Measurements from ENCODE around the gene LPXN. TPM values are rescaled to one million over a fixed set of nuclear protein-coding genes. Genes with fewer than 3 reads are reported as not detected.
A peak's percentile ranks its signal among the peaks of the same experiment; 100 is the strongest.

The LPXN gene
- total and polyA plus RNA-seq, 2 experiments from 2014 or later: 2.3 to 3.2 TPM

DNA sequence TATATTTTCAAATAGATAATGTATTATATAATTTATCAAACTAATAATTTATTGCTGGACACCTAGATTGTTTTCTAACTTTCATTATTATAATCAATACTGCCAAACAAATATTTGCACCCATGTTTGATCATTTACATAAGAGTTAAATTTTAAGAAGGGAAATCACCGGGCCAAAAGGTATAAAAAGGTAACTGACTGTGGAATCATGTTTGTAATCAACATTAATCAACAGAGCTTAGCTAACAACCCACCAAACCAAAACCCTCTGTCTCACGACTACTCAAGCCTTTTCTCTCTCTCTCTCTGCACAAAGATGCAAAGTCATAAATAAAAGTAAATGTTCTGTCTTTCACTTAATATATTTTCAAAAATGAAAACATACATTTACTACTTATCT is 14.8 kb downstream of the LPXN start:
- TF ChIP-seq EZH2phosphoT487 (IDR thresholded peaks at IDR 0.05; ENCODE audit: low read depth, severe bottlenecking, unreplicated experiment) (no peak), EZH2 (IDR thresholded peaks at IDR 0.05; ENCODE audit: borderline replicate concordance) (no peak)
- TF ChIP-seq, protein P1, sequence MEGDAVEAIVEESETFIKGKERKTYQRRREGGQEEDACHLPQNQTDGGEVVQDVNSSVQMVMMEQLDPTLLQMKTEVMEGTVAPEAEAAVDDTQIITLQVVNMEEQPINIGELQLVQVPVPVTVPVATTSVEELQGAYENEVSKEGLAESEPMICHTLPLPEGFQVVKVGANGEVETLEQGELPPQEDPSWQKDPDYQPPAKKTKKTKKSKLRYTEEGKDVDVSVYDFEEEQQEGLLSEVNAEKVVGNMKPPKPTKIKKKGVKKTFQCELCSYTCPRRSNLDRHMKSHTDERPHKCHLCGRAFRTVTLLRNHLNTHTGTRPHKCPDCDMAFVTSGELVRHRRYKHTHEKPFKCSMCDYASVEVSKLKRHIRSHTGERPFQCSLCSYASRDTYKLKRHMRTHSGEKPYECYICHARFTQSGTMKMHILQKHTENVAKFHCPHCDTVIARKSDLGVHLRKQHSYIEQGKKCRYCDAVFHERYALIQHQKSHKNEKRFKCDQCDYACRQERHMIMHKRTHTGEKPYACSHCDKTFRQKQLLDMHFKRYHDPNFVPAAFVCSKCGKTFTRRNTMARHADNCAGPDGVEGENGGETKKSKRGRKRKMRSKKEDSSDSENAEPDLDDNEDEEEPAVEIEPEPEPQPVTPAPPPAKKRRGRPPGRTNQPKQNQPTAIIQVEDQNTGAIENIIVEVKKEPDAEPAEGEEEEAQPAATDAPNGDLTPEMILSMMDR (IDR thresholded peaks at IDR 0.05; ENCODE audit: poor library complexity): no peak
- Histone ChIP-seq H3K27ac (peak overlapping the region; percentile 66), H3K79me2 (no peaks in the 10 kb centered on the region), H3K4me1 (ENCODE audit: insufficient read depth) (peaks cover 10% of the 10 kb centered on the region), H3K4me3 (no peak overlapping the region), H3K27me3 (no peaks in the 10 kb centered on the region), H3K4me2 (peak overlapping the region; percentile 38), H3K9me2 (replicated peaks; ENCODE audit: insufficient read depth) (no peaks in the 10 kb centered on the region), H4K20me1 (ENCODE audit: insufficient read depth, poor library complexity, severe bottlenecking) (no peaks in the 10 kb centered on the region), H3K36me3 (replicated peaks; ENCODE audit: insufficient read depth, low read depth) (no peaks in the 10 kb centered on the region), H3K9me3 (ENCODE audit: low read depth) (no peaks in the 10 kb centered on the region), H2AFZ (no peak overlapping the region)
- DNase-seq (ENCODE audit: low spot score): no peak
- WGBS (ENCODE audit: low lambda C conversion rate, missing lambda C conversion rate): 53% methylated on average over 2 of the region's 2 CpGs

DNA sequence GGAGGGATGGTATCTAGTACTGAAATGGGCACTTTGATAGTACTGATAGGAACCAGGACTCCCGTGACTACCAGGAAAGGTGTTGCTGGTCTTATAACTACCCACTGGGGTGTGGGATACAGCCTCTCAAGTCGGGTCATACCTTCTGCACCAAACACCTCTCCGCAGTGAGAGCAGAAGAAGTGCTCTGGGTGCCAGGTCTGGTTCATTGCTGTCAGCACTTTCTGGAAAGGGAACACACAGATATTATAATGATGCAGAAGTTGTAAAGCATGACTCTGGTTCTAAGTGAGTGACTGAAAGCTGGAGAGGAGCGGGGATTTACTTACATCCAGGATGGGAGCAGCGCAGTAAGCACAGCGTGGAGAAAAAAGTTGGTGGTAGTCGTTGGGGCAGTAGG is 26.0 kb downstream of the LPXN start:
- no peak overlapping the region for H3K4me3 ChIP-seq
- H3K9me3 ChIP-seq (ENCODE audit: low read depth): no peaks in the 10 kb centered on the region
- no peaks in the 10 kb centered on the region for H3K27me3 ChIP-seq
- 95% methylated on average over 7 of the region's 7 CpGs for whole genome bisulfite sequencing (ENCODE audit: low lambda C conversion rate, missing lambda C conversion rate)
- no peaks in the 10 kb centered on the region for H4K20me1 ChIP-seq (ENCODE audit: insufficient read depth, poor library complexity, severe bottlenecking)
- no peak for TF ChIP-seq EZH2 (IDR thresholded peaks at IDR 0.05; ENCODE audit: borderline replicate concordance)
- TF ChIP-seq, protein P1 (IDR thresholded peaks at IDR 0.05; ENCODE audit: poor library complexity): no peak
- TF ChIP-seq EZH2phosphoT487 (IDR thresholded peaks at IDR 0.05; ENCODE audit: low read depth, severe bottlenecking, unreplicated experiment): no peak
- no peaks in the 10 kb centered on the region for H3K4me1 ChIP-seq (ENCODE audit: insufficient read depth)
- no peak overlapping the region for H3K27ac ChIP-seq
- no peak overlapping the region for H3K4me2 ChIP-seq
- H2AFZ ChIP-seq: no peak overlapping the region
- H3K9me2 ChIP-seq (replicated peaks; ENCODE audit: insufficient read depth): no peaks in the 10 kb centered on the region
- H3K36me3 ChIP-seq (replicated peaks; ENCODE audit: insufficient read depth, low read depth): no peaks in the 10 kb centered on the region
- H3K79me2 ChIP-seq: no peaks in the 10 kb centered on the region
- DNase-seq (ENCODE audit: low spot score): no peak

DNA sequence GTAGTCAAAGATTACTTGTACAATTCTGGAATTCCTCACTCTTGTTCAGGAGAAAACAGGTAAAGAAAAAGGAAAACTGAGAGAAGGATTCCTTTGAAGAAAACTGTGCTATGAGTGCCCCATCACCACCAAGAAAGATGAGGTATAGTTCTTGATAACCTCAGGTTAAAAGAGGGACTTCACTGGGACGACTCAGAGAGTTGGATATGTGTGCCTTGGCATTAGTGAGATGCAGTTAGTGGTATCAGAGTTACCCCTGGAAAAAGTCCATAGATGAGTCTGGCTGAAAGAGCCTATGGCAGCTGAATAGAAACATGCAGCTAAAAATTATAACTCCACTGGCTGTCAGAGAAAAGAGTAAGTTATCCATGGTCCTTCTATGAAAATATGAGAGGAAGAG is 28.8 kb downstream of the LPXN start:
- no peak overlapping the region for H3K4me3 ChIP-seq
- H3K36me3 ChIP-seq (replicated peaks; ENCODE audit: insufficient read depth, low read depth): no peaks in the 10 kb centered on the region
- no peak overlapping the region for H3K4me2 ChIP-seq
- no peak for DNase-seq (ENCODE audit: low spot score)
- no peaks in the 10 kb centered on the region for H3K9me2 ChIP-seq (replicated peaks; ENCODE audit: insufficient read depth)
- H3K27ac ChIP-seq: no peak overlapping the region
- H2AFZ ChIP-seq: no peak overlapping the region
- no peaks in the 10 kb centered on the region for H4K20me1 ChIP-seq (ENCODE audit: insufficient read depth, poor library complexity, severe bottlenecking)
- no peaks in the 10 kb centered on the region for H3K9me3 ChIP-seq (ENCODE audit: low read depth)
- WGBS (ENCODE audit: low lambda C conversion rate, missing lambda C conversion rate): 73% methylated on average over 1 of the region's 1 CpG
- no peaks in the 10 kb centered on the region for H3K27me3 ChIP-seq
- TF ChIP-seq EZH2phosphoT487 (IDR thresholded peaks at IDR 0.05; ENCODE audit: low read depth, severe bottlenecking, unreplicated experiment) (no peak), EZH2 (IDR thresholded peaks at IDR 0.05; ENCODE audit: borderline replicate concordance) (no peak)
- TF ChIP-seq, protein P1 (IDR thresholded peaks at IDR 0.05; ENCODE audit: poor library complexity): no peak
- H3K79me2 ChIP-seq: no peaks in the 10 kb centered on the region
- no peaks in the 10 kb centered on the region for H3K4me1 ChIP-seq (ENCODE audit: insufficient read depth)

DNA sequence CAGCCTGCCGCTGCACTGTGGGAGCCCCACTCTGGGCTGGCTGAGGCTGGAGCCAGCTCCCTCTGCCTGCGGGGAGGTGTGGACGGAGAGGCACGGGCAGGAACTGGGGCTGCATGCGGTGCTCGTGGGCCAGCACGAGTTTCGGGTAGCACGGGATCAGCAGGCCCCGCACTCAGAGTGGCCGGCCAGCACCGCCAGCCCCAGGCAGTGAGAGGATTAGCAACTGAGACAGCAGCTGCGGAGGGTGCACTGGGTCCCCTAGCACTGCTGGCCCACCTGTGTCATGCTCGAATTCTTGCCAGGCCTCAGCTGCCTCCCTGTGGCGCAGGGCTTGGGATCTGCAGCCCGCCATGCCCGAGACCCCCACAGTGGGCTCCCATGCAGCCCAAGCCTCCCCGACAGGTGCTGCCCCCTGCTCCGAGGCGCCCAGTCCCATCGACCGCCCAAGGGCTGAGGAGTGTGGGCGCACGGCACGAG is 43.8 kb downstream of the LPXN start:
- no peaks in the 10 kb centered on the region for H4K20me1 ChIP-seq (ENCODE audit: insufficient read depth, poor library complexity, severe bottlenecking)
- TF ChIP-seq, protein P1 (IDR thresholded peaks at IDR 0.05; ENCODE audit: poor library complexity): no peak
- no peaks in the 10 kb centered on the region for H3K9me3 ChIP-seq (ENCODE audit: low read depth)
- no peak overlapping the region for H3K4me3 ChIP-seq
- H3K79me2 ChIP-seq: no peaks in the 10 kb centered on the region
- no peak for DNase-seq (ENCODE audit: low spot score)
- H3K4me1 ChIP-seq (ENCODE audit: insufficient read depth): no peaks in the 10 kb centered on the region
- H3K27ac ChIP-seq: no peak overlapping the region
- H3K9me2 ChIP-seq (replicated peaks; ENCODE audit: insufficient read depth): no peaks in the 10 kb centered on the region
- H3K4me2 ChIP-seq: no peak overlapping the region
- WGBS (ENCODE audit: low lambda C conversion rate, missing lambda C conversion rate): 99% methylated on average over 20 of the region's 25 CpGs
- no peak overlapping the region for H2AFZ ChIP-seq
- H3K27me3 ChIP-seq: no peaks in the 10 kb centered on the region
- no peaks in the 10 kb centered on the region for H3K36me3 ChIP-seq (replicated peaks; ENCODE audit: insufficient read depth, low read depth)

Data from hepatocyte (in vitro differentiated cells).